SH-SY5Y (cell line): Measurements from ENCODE around the gene DNAJC28.

Experiments used
- GATA2 ChIP-seq: IDR thresholded peaks from 2 replicates; pipeline ENCODE4 v1.6.1; 2011; ENCODE audit warnings: mild to moderate bottlenecking, low read depth, low read length
- GATA3 ChIP-seq: IDR thresholded peaks from 2 replicates; pipeline ENCODE4 v1.6.1; 2011; ENCODE audit warnings: low read depth, mild to moderate bottlenecking, low read length, moderate library complexity

GRCh38 chr21:33488936-33489335 is 2.6 kb downstream of the DNAJC28 start:
- TF ChIP-seq GATA2: no peak
- no peak for TF ChIP-seq GATA3
